Esophagus squamous epithelium (tissue), 4 donors: ENCODE data around the gene DCC.

Experiments
- CTCF ChIP-seq, 6 experiments: fragments of 450-650 bp in 4 of 6; fragments of 200-600 bp in 2 of 6; sonication (generic) in 2 of 6; IDR thresholded peaks; one replicate each; pipeline ENCODE4 v1.5.1; 2016 to 2019; ENCODE audit warnings: antibody characterized with exemption in 6 of 6, mild to moderate bottlenecking in 4 of 6, moderate library complexity in 4 of 6
- POLR2A ChIP-seq, 4 donors: fragments of 450-650 bp; IDR thresholded peaks; one replicate each; pipeline ENCODE4 v1.6.1; 2017; ENCODE audit warnings: antibody characterized with exemption in 4 of 4, mild to moderate bottlenecking in 4 of 4, moderate library complexity in 3 of 4

- TF ChIP-seq CTCF (IDR thresholded peaks at IDR 0.05), result no peak
- TF ChIP-seq POLR2A (IDR thresholded peaks at IDR 0.05), result no peak
These were observed 214.2 kb downstream of the DCC start for GRCh38 chr18:52554180-52554579.
